Activated T-helper 1 cell treated with Interleukin-2 at 50 U/mL for 16 hours (primary cell): Measurements from ENCODE around the gene PARP16.
"Not testable (repeated sequence)": the region's sequence is repeated elsewhere in the genome, so short reads cannot be mapped to it uniquely, and the experiment has no call there.

Experiments
- DNase-seq: peaks from one replicate; pipeline ENCODE4 v3.0.0-alpha.2; 2020; ENCODE audit warnings: low read depth

PARP16 gene

GRCh38 chr15:65233696-65234095 lies 53.0 kb downstream of the PARP16 start:
- DNase-seq: no peak

GRCh38 chr15:65232520-65232919 lies 54.2 kb downstream of the PARP16 start:
- DNase-seq: no peak

GRCh38 chr15:65231306-65231705 lies 55.4 kb downstream of the PARP16 start:
- DNase-seq: no peak

DNA sequence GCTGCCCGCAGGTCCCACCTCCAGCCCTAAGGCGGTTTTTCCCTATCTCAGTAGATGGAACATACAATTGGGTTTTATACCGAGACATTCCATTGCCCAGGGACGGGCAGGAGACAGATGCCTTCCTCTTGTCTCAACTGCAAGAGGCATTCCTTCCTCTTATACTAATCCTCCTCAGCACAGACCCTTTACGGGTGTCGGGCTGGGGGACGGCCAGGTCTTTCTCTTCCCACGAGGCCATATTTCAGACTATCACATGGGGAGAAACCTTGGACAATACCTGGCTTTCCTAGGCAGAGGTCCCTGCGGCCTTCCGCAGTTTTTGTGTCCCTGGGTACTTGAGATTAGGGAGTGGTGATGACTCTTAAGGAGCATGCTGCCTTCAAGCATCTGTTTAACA lies 59.8 kb downstream of the PARP16 start:
- DNase-seq: not testable (repeated sequence)

GRCh38 chr15:65226221-65226620 lies 60.5 kb downstream of the PARP16 start:
- DNase-seq: no peak

DNA sequence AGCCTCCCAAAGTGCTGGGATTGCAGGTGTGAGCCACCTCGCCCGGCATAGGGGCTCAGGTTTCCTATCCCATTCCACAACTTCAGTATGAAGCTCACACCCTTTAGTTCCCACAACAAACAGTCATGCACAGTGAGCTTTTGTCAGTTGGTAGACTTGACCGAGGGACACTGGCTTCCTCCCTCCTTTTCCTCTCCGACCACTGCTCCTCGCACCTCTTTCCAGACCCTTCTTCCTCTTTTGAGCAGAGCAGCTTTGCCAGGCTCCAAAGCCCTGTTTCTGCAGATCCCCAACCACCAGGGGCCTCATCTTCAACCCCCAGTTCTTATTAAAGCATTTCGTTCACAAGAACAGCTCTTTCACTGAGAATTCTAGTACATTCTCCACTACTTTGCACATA lies 62.7 kb downstream of the PARP16 start:
- no peak for DNase-seq

- DNase-seq: no peak
Observed at GRCh38 chr15:65222891-65223290, 63.8 kb downstream of the PARP16 start.

DNA sequence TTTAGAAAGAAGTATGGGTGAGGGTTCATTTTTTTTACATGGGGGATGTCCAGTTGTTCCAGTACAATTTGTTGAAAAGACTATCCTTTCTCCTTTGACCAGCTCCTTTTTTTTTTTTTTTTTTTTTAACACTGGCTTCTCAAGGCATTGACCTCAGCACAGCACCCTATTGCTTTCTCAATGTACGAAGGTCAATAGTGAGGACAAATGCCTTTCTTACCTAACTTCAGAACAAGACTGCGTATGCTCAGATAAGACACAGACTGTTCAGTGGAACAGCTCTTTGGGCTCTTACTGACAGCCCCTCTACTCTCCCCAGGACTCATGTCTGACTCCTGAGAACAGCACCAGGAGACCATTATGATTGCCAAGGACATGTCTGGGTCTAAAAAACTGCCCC lies 65.0 kb downstream of the PARP16 start:
- no peak for DNase-seq

- DNase-seq: no peak
Observed at GRCh38 chr15:65219137-65219536, 67.5 kb downstream of the PARP16 start.

DNA sequence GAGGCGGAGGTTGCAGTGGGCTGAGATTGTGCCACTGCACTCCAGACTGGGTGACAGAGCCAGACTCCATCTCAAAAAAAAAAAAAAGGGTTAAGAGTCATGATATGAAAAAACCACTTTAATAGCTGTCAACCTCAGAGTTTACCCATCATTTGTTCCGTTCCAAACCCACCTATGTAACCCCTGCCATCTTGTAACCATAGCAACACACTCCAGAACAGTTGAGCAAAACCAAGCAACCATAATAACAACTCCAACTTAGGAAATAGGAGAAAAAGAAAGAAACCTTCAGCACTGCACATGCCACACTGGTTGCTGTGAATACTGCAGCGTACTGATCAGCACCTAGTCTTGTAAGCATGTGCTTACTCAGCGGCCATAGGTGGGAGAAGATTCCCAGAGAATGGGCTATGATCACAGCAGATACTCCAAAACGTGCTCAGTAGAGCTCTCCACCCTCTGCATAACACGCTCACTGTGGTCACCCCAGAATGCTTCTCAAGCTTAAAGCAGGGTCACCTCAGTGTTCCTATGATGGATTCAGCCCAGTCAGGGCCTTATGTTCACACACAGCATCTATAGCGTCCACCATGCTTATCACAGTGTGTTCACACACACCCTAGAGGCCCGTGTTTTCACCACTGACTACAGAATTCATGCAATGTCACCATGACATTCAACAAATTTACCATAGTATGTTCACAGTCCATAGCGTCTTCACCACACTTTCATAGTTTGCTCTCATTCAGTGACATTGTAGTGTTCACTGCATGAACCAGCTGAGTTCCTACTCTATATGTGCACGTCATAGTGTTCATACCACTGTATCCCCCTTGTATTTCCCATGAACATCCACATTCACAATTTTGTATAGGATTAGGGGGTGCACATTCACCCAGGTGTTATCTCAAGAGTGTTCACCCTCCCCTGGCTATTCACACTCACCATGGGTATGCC lies 68.9 kb downstream of the PARP16 start:
- no peak for DNase-seq

GRCh38 chr15:65215496-65215895 lies 71.2 kb downstream of the PARP16 start:
- DNase-seq: no peak

DNA sequence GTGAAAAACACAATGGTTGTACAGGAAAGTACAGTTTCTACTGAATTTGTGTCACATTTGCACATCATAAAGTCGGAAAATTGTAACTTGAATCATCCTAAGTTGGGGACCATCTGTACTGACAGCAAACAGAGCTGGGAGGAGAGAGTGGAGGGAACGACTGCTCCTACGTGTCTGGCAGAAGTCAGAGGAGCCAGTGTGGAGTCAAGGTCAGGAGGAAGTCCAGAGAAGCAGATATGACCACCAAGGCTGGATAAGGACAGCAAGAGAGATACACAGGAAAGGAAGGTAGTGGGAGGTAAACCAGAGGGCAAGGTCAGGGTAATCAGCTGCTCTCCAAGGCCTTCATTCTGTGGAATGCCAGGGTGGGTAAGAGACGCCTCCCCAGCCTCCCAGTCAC lies 72.7 kb downstream of the PARP16 start:
- DNase-seq: no peak

DNA sequence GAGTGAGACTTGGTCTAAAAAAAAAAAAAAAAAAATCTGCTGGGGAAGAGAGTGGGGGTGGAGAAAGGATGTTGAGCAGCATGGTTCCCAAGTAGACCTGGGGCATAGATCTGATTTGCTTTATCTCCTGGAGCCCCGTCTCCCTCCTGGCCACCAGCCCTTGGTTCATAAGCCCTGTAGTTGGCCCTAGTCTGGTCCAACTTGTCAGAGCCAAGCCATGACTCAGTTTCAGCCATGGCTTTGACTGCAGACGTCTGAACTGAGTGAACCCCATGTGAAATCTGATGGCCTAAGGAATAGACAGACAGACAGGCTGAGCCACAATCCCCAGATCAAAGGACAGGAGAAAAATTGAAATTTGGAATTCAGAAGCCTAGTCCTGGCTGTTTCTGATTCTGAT lies 73.4 kb downstream of the PARP16 start:
- DNase-seq: no peak

GRCh38 chr15:65212097-65212496 lies 74.6 kb downstream of the PARP16 start:
- DNase-seq: no peak

GRCh38 chr15:65211482-65211982 lies 75.2 kb downstream of the PARP16 start:
- no peak for DNase-seq

GRCh38 chr15:65210770-65211481 lies 75.8 kb downstream of the PARP16 start, which contains the start of gene CILP:
Gene CILP, minus strand, starts transcription at chr15:65211473. Its CDS starts 1,718 bp downstream, at chr15:65209755.
- DNase-seq: no peak

DNA sequence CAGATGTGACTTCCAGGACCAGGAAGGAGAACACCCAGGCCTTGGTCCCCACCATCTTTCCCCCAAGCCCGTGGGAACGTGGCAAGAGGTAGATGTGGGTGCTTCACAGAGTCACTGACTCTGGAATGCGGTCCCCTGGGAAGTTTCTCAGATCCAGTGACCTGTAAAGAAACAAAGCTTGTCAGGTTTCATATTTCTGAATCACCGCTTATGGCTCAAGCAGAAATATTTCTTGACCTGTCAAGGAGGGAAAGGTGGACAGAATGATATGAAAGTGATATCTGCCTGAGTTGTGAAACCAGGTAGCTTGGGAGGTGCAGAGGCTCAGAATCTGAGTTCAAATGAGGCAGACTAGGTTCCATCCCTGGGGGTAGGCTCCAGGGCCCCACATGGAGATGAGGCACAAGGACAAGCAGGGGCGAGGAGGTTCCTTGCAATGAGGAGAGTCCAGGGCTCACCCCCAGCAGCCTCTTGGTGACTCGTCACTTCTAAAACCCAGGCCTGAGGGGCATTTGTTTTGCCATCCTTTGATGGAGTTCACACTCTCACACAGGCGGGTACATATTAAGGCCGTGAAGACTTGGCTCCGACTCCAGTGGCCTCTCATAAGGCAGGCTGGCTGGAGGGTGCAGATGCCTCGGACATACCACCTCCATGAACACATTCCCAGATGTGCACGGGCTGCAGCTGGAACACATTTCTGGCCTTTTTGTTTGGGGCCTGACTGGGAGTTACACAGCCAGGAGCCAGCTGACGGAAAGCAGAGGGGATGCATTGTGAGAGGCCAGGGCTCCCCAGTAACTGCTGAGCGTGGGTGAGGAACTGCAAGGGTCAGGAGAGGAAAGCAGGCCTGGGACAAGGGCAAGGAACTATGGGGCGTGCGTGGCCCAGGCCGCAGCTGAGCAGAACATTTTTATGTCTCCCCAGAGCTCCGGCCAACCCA lies 76.7 kb downstream of the PARP16 start:
- no peak for DNase-seq

- DNase-seq: no peak
Observed at GRCh38 chr15:65208647-65209046, 78.0 kb downstream of the PARP16 start.
